HUES48 (cell line): Measurements from ENCODE around the gene ATXN1L.
"Not testable (repeated sequence)": the region's sequence is repeated elsewhere in the genome, so short reads cannot be mapped to it uniquely, and the experiment has no call there.

Experiments
- H3K27ac ChIP-seq: one replicate; pipeline ENCODE4 v1.7.0; 2013; ENCODE audit warnings: low read depth, low read length, inconsistent platforms
- H3K27me3 ChIP-seq: 2 replicates; pipeline ENCODE4 v1.6.1; 2013; ENCODE audit warnings: mild to moderate bottlenecking, low read length; ENCODE audit not compliant: control insufficient read depth, insufficient read depth
- H3K36me3 ChIP-seq: 2 replicates; pipeline ENCODE4 v1.6.1; 2013; ENCODE audit warnings: low read length; ENCODE audit not compliant: control insufficient read depth, insufficient read depth
- H3K4me1 ChIP-seq: 2 replicates; pipeline ENCODE4 v1.6.1; 2013; ENCODE audit warnings: mild to moderate bottlenecking, low read length; ENCODE audit not compliant: control insufficient read depth, insufficient read depth
- H3K4me3 ChIP-seq: 2 replicates; pipeline ENCODE4 v1.5.1; 2013; ENCODE audit warnings: mild to moderate bottlenecking, low read depth, low read length
- H3K9ac ChIP-seq: 2 replicates; pipeline ENCODE4 v1.6.1; 2013; ENCODE audit warnings: mild to moderate bottlenecking, low read depth, low read length, moderate library complexity
- H3K9me3 ChIP-seq: 2 replicates; pipeline ENCODE4 v1.6.1; 2013; ENCODE audit warnings: low read length; ENCODE audit not compliant: control insufficient read depth, insufficient read depth

The ATXN1L gene

GRCh38 chr16:71852158-71852557, 6.4 kb downstream of the ATXN1L start:
- Histone ChIP-seq H3K4me3 (no peak overlapping the region), H3K27me3 (no peaks in the 10 kb centered on the region), H3K9me3 (no peaks in the 10 kb centered on the region), H3K36me3 (peaks cover 62% of the 10 kb centered on the region), H3K9ac (no peak overlapping the region), H3K4me1 (peaks cover under 1% of the 10 kb centered on the region; the same call in 1 of the 2 replicates), H3K27ac (no peak overlapping the region)

GRCh38 chr16:71852561-71852960, 6.8 kb downstream of the ATXN1L start:
- Histone ChIP-seq H3K9me3 (no peaks in the 10 kb centered on the region), H3K4me1 (no peaks in the 10 kb centered on the region), H3K27ac (no peak overlapping the region), H3K4me3 (no peak overlapping the region), H3K27me3 (no peaks in the 10 kb centered on the region), H3K9ac (no peak overlapping the region), H3K36me3 (peaks cover 62% of the 10 kb centered on the region)

- Histone ChIP-seq H3K9me3 (no peaks in the 10 kb centered on the region), H3K36me3 (peaks cover 54% of the 10 kb centered on the region), H3K27me3 (no peaks in the 10 kb centered on the region), H3K9ac (no peak overlapping the region), H3K4me1 (no peaks in the 10 kb centered on the region), H3K27ac (no peak overlapping the region), H3K4me3 (no peak overlapping the region)
Measured at GRCh38 chr16:71853413-71853812, 7.6 kb downstream of the ATXN1L start.

GRCh38 chr16:71854369-71854948, 8.7 kb downstream of the ATXN1L start:
- no peaks in the 10 kb centered on the region for H3K4me1 ChIP-seq
- H3K4me3 ChIP-seq: no peak overlapping the region
- H3K27me3 ChIP-seq: no peaks in the 10 kb centered on the region
- no peak overlapping the region for H3K9ac ChIP-seq
- H3K9me3 ChIP-seq: no peaks in the 10 kb centered on the region
- H3K27ac ChIP-seq: no peak overlapping the region
- peaks cover 53% of the 10 kb centered on the region for H3K36me3 ChIP-seq

- Histone ChIP-seq H3K27ac (no peak overlapping the region), H3K36me3 (peaks cover 50% of the 10 kb centered on the region), H3K9ac (no peak overlapping the region), H3K4me1 (no peaks in the 10 kb centered on the region), H3K4me3 (no peak overlapping the region), H3K27me3 (no peaks in the 10 kb centered on the region), H3K9me3 (no peaks in the 10 kb centered on the region)
Measured at GRCh38 chr16:71855937-71856662, 10.3 kb downstream of the ATXN1L start.

GRCh38 chr16:71859762-71860521, 14.2 kb downstream of the ATXN1L start:
- Histone ChIP-seq H3K4me3 (no peak overlapping the region), H3K9ac (no peak overlapping the region), H3K4me1 (no peaks in the 10 kb centered on the region), H3K36me3 (peaks cover 59% of the 10 kb centered on the region), H3K9me3 (no peaks in the 10 kb centered on the region), H3K27me3 (no peaks in the 10 kb centered on the region), H3K27ac (no peak overlapping the region)

GRCh38 chr16:71863995-71864394, 18.2 kb downstream of the ATXN1L start:
- peaks cover 74% of the 10 kb centered on the region for H3K36me3 ChIP-seq
- H3K9ac ChIP-seq: no peak overlapping the region
- no peak overlapping the region for H3K4me3 ChIP-seq
- H3K9me3 ChIP-seq: no peaks in the 10 kb centered on the region
- peaks cover 5% of the 10 kb centered on the region; the same call in 1 of the 2 replicates for H3K4me1 ChIP-seq
- no peaks in the 10 kb centered on the region for H3K27me3 ChIP-seq
- H3K27ac ChIP-seq: no peak overlapping the region

GRCh38 chr16:71865173-71865863, 19.5 kb downstream of the ATXN1L start:
- no peak overlapping the region for H3K27ac ChIP-seq
- no peak overlapping the region for H3K9ac ChIP-seq
- H3K27me3 ChIP-seq: no peaks in the 10 kb centered on the region
- no peaks in the 10 kb centered on the region for H3K9me3 ChIP-seq
- peaks cover 5% of the 10 kb centered on the region; the same call in 1 of the 2 replicates for H3K4me1 ChIP-seq
- peaks cover 66% of the 10 kb centered on the region for H3K36me3 ChIP-seq
- no peak overlapping the region for H3K4me3 ChIP-seq

- peaks cover 60% of the 10 kb centered on the region for H3K36me3 ChIP-seq
- H3K27ac ChIP-seq, H3K27me3 ChIP-seq, H3K9me3 ChIP-seq, H3K9ac ChIP-seq, H3K4me1 ChIP-seq, H3K4me3 ChIP-seq: not testable (repeated sequence)
Measured at GRCh38 chr16:71867175-71867574, 21.4 kb downstream of the ATXN1L start.

- no peaks in the 10 kb centered on the region for H3K9me3 ChIP-seq
- H3K9ac ChIP-seq: no peak overlapping the region
- H3K4me3 ChIP-seq: no peak overlapping the region
- peaks cover 5% of the 10 kb centered on the region; the same call in 1 of the 2 replicates for H3K4me1 ChIP-seq
- H3K27me3 ChIP-seq: no peaks in the 10 kb centered on the region
- peaks cover 54% of the 10 kb centered on the region for H3K36me3 ChIP-seq
- no peak overlapping the region for H3K27ac ChIP-seq
Measured at GRCh38 chr16:71867939-71868338, 22.2 kb downstream of the ATXN1L start.
